Measurements from ENCODE around the gene EFCAB9.

GRCh38 chr5:172251419-172251818 is 57.4 kb downstream of the EFCAB9 start:
- no peak for TF ChIP-seq POLR2A (IDR thresholded peaks at IDR 0.05; ENCODE audit: low read depth, low read length)
- TF ChIP-seq POLR2AphosphoS5 (IDR thresholded peaks at IDR 0.05; ENCODE audit: low read depth, low read length) = no peak
- TF ChIP-seq TAF1 (IDR thresholded peaks at IDR 0.05; ENCODE audit: borderline replicate concordance, low read depth, low read length) = no peak
